HEK293 (cell line): ENCODE results near the gene MGAT4B.

Experiments
- GLIS1 ChIP-seq: fragments of 450-650 bp; formaldehyde crosslinking; IDR thresholded peaks from 2 replicates; pipeline ENCODE4 v1.5.1; 2016; ENCODE audit warnings: missing biosample characterization, missing genetic modification characterization
- YY1 ChIP-seq: fragments of 450-650 bp; formaldehyde crosslinking; IDR thresholded peaks from 2 replicates; pipeline ENCODE4 v1.5.1; 2018; ENCODE audit warnings: missing biosample characterization, missing genetic modification characterization
- ZNF202 ChIP-seq: fragments of 450-650 bp; formaldehyde crosslinking; IDR thresholded peaks from 2 replicates; pipeline ENCODE4 v1.5.1; 2016; ENCODE audit warnings: missing biosample characterization, missing genetic modification characterization, borderline replicate concordance
- ZNF302 ChIP-seq: fragments of 450-650 bp; formaldehyde crosslinking; IDR thresholded peaks from 2 replicates; pipeline ENCODE4 v1.5.1; 2016; ENCODE audit warnings: missing biosample characterization, missing genetic modification characterization, low read depth
- ZNF416 ChIP-seq: fragments of 450-650 bp; formaldehyde crosslinking; IDR thresholded peaks from 2 replicates; pipeline ENCODE4 v1.5.1; 2016; ENCODE audit warnings: missing biosample characterization, missing genetic modification characterization
- ZNF549 ChIP-seq: fragments of 450-650 bp; IDR thresholded peaks from 2 replicates; pipeline ENCODE4 v1.5.1; 2018; ENCODE audit warnings: missing biosample characterization, missing genetic modification characterization, mild to moderate bottlenecking, inconsistent platforms, moderate library complexity
- ZNF776 ChIP-seq: fragments of 450-650 bp; formaldehyde crosslinking; IDR thresholded peaks from 2 replicates; pipeline ENCODE4 v1.5.0; 2017; ENCODE audit warnings: missing biosample characterization, missing genetic modification characterization, borderline replicate concordance
- TF ChIP-seq, protein P1 (sequence below): fragments of 450-650 bp; formaldehyde crosslinking; IDR thresholded peaks from 2 replicates; pipeline ENCODE4 v1.5.1; 2016; ENCODE audit warnings: missing biosample characterization, missing genetic modification characterization
- TF ChIP-seq, protein P2 (sequence below): fragments of 450-650 bp; IDR thresholded peaks from 2 replicates; pipeline ENCODE4 v1.5.1; 2018; ENCODE audit warnings: missing biosample characterization, mild to moderate bottlenecking, missing genetic modification characterization
- TF ChIP-seq, protein P3 (sequence below): fragments of 450-650 bp; formaldehyde crosslinking; IDR thresholded peaks from 2 replicates; pipeline ENCODE4 v1.5.1; 2016; ENCODE audit warnings: missing biosample characterization, missing genetic modification characterization, borderline replicate concordance

DNA sequence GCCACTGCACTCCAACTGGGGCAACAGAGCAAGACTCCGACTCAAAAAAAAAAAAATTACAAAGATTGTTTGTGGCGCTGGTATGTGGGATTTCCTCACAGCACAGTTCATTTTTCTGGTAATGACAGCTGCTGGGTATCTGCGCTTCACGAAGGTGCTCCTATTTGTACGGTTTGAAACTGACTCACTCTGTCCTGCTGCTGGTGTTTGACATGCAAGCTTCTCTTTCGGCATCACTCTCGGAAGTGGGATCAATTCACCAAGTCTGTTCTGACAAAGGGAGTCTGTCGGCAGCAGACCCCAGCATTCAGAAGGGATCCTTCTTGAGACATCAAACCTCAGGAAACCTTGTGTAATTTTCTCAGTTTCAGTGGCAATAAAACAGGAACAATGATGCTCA lies 47.7 kb downstream of the MGAT4B start:
- TF ChIP-seq ZNF776 (tag by site-specific recombination) (no peak), YY1 (tag by site-specific recombination) (no peak), ZNF302 (tag by site-specific recombination) (no peak), ZNF202 (tag by site-specific recombination) (no peak), ZNF549 (tag by site-specific recombination) (no peak), ZNF416 (tag by site-specific recombination) (no peak), GLIS1 (no peak)
- TF ChIP-seq, protein P1, sequence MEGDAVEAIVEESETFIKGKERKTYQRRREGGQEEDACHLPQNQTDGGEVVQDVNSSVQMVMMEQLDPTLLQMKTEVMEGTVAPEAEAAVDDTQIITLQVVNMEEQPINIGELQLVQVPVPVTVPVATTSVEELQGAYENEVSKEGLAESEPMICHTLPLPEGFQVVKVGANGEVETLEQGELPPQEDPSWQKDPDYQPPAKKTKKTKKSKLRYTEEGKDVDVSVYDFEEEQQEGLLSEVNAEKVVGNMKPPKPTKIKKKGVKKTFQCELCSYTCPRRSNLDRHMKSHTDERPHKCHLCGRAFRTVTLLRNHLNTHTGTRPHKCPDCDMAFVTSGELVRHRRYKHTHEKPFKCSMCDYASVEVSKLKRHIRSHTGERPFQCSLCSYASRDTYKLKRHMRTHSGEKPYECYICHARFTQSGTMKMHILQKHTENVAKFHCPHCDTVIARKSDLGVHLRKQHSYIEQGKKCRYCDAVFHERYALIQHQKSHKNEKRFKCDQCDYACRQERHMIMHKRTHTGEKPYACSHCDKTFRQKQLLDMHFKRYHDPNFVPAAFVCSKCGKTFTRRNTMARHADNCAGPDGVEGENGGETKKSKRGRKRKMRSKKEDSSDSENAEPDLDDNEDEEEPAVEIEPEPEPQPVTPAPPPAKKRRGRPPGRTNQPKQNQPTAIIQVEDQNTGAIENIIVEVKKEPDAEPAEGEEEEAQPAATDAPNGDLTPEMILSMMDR (tag by site-specific recombination), result no peak
- TF ChIP-seq, protein P2, sequence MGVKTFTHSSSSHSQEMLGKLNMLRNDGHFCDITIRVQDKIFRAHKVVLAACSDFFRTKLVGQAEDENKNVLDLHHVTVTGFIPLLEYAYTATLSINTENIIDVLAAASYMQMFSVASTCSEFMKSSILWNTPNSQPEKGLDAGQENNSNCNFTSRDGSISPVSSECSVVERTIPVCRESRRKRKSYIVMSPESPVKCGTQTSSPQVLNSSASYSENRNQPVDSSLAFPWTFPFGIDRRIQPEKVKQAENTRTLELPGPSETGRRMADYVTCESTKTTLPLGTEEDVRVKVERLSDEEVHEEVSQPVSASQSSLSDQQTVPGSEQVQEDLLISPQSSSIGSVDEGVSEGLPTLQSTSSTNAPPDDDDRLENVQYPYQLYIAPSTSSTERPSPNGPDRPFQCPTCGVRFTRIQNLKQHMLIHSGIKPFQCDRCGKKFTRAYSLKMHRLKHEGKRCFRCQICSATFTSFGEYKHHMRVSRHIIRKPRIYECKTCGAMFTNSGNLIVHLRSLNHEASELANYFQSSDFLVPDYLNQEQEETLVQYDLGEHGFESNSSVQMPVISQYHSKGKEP (tag by site-specific recombination), result no peak
- TF ChIP-seq, protein P3, sequence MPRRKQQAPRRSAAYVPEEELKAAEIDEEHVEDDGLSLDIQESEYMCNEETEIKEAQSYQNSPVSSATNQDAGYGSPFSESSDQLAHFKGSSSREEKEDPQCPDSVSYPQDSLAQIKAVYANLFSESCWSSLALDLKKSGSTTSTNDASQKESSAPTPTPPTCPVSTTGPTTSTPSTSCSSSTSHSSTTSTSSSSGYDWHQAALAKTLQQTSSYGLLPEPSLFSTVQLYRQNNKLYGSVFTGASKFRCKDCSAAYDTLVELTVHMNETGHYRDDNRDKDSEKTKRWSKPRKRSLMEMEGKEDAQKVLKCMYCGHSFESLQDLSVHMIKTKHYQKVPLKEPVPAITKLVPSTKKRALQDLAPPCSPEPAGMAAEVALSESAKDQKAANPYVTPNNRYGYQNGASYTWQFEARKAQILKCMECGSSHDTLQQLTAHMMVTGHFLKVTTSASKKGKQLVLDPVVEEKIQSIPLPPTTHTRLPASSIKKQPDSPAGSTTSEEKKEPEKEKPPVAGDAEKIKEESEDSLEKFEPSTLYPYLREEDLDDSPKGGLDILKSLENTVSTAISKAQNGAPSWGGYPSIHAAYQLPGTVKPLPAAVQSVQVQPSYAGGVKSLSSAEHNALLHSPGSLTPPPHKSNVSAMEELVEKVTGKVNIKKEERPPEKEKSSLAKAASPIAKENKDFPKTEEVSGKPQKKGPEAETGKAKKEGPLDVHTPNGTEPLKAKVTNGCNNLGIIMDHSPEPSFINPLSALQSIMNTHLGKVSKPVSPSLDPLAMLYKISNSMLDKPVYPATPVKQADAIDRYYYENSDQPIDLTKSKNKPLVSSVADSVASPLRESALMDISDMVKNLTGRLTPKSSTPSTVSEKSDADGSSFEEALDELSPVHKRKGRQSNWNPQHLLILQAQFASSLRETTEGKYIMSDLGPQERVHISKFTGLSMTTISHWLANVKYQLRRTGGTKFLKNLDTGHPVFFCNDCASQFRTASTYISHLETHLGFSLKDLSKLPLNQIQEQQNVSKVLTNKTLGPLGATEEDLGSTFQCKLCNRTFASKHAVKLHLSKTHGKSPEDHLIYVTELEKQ (tag by site-specific recombination), result no peak
